KOPT-K1 (cell line): ENCODE measurements around the gene FZD4.
"Not testable (repeated sequence)": the region's sequence is repeated elsewhere in the genome, so short reads cannot be mapped to it uniquely, and the experiment has no call there.

Experiments used
- H3K27ac ChIP-seq: fragments of 200-600 bp; sonication (generic); 2 replicates; pipeline ENCODE4 v1.5.1; 2016; ENCODE audit warnings: antibody characterized with exemption, mild to moderate bottlenecking, low read depth, low read length; ENCODE audit not compliant: poor library complexity, severe bottlenecking
- H3K36me3 ChIP-seq: fragments of 200-600 bp; sonication (generic); 2 replicates; pipeline ENCODE4 v1.5.1; 2017; ENCODE audit warnings: antibody characterized with exemption, mild to moderate bottlenecking, low read length, moderate library complexity; ENCODE audit not compliant: insufficient read depth
- H3K9me3 ChIP-seq: fragments of 200-600 bp; sonication (generic); 2 replicates; pipeline ENCODE4 v1.5.1; 2017; ENCODE audit warnings: antibody characterized with exemption, low read length, mild to moderate bottlenecking; ENCODE audit not compliant: insufficient read depth, poor library complexity, severe bottlenecking

The FZD4 gene

GRCh38 chr11:86933891-86934581 is 21.2 kb downstream of the FZD4 start:
- H3K36me3 ChIP-seq: no peaks in the 10 kb centered on the region
- no peaks in the 10 kb centered on the region for H3K9me3 ChIP-seq
- H3K27ac ChIP-seq: no peak overlapping the region

- Histone ChIP-seq H3K9me3 (no peaks in the 10 kb centered on the region), H3K27ac (no peak overlapping the region), H3K36me3 (no peaks in the 10 kb centered on the region)
These were observed 22.0 kb downstream of the FZD4 start for GRCh38 chr11:86932924-86933875.

GRCh38 chr11:86932259-86932585 is 23.0 kb downstream of the FZD4 start:
- Histone ChIP-seq H3K36me3 (no peaks in the 10 kb centered on the region), H3K27ac (no peak overlapping the region), H3K9me3 (no peaks in the 10 kb centered on the region)

- Histone ChIP-seq H3K9me3 (no peaks in the 10 kb centered on the region), H3K27ac (no peak overlapping the region), H3K36me3 (no peaks in the 10 kb centered on the region)
These were observed 23.5 kb downstream of the FZD4 start for GRCh38 chr11:86931548-86932258.

- Histone ChIP-seq H3K27ac (no peak overlapping the region), H3K9me3 (no peaks in the 10 kb centered on the region), H3K36me3 (no peaks in the 10 kb centered on the region)
These were observed 24.1 kb downstream of the FZD4 start for GRCh38 chr11:86930957-86931547.

GRCh38 chr11:86926975-86927374 is 28.2 kb downstream of the FZD4 start:
- Histone ChIP-seq H3K36me3 (no peaks in the 10 kb centered on the region), H3K9me3 (no peaks in the 10 kb centered on the region), H3K27ac (no peak overlapping the region)

GRCh38 chr11:86923999-86924766 is 31.0 kb downstream of the FZD4 start:
- H3K9me3 ChIP-seq: no peaks in the 10 kb centered on the region
- no peaks in the 10 kb centered on the region for H3K36me3 ChIP-seq
- H3K27ac ChIP-seq: no peak overlapping the region

GRCh38 chr11:86922225-86922624 is 33.0 kb downstream of the FZD4 start:
- Histone ChIP-seq H3K36me3 (no peaks in the 10 kb centered on the region), H3K9me3 (no peaks in the 10 kb centered on the region), H3K27ac (no peak overlapping the region)

- no peak overlapping the region for H3K27ac ChIP-seq
- no peaks in the 10 kb centered on the region for H3K36me3 ChIP-seq
- no peaks in the 10 kb centered on the region for H3K9me3 ChIP-seq
These were observed 35.5 kb downstream of the FZD4 start for GRCh38 chr11:86919557-86920210.

- no peaks in the 10 kb centered on the region for H3K9me3 ChIP-seq
- H3K36me3 ChIP-seq: no peaks in the 10 kb centered on the region
- no peak overlapping the region for H3K27ac ChIP-seq
These were observed 36.2 kb downstream of the FZD4 start for GRCh38 chr11:86918973-86919372.

- Histone ChIP-seq H3K9me3 (no peaks in the 10 kb centered on the region), H3K27ac (no peak overlapping the region), H3K36me3 (no peaks in the 10 kb centered on the region)
These were observed 36.7 kb downstream of the FZD4 start for GRCh38 chr11:86918496-86918895.

- H3K27ac ChIP-seq: no peak overlapping the region
- H3K9me3 ChIP-seq: no peaks in the 10 kb centered on the region
- no peaks in the 10 kb centered on the region for H3K36me3 ChIP-seq
These were observed 37.6 kb downstream of the FZD4 start for GRCh38 chr11:86917589-86917988.

GRCh38 chr11:86916330-86916729 is 38.9 kb downstream of the FZD4 start:
- H3K27ac ChIP-seq: no peak overlapping the region

GRCh38 chr11:86915850-86916249 is 39.3 kb downstream of the FZD4 start:
- not testable (repeated sequence) for H3K36me3 ChIP-seq, H3K9me3 ChIP-seq, H3K27ac ChIP-seq

More at GRCh38 chr11:86916330-86916729, 38.9 kb downstream of the FZD4 start:
- Histone ChIP-seq H3K9me3 (no peaks in the 10 kb centered on the region), H3K36me3 (no peaks in the 10 kb centered on the region)
